Ishikawa (cell line): Measurements from ENCODE around the gene ZNF280C.

Experiments used
- CEBPB ChIP-seq: IDR thresholded peaks from 2 replicates; pipeline ENCODE4 v1.6.1; 2012
- EP300 ChIP-seq: IDR thresholded peaks from 2 replicates; pipeline ENCODE4 v1.6.1; 2012; ENCODE audit warnings: borderline replicate concordance
- FOXM1 ChIP-seq: IDR thresholded peaks from 2 replicates; pipeline ENCODE4 v1.6.1; 2012; ENCODE audit warnings: low read depth, borderline replicate concordance
- RAD21 ChIP-seq: IDR thresholded peaks from 2 replicates; pipeline ENCODE4 v1.6.1; 2012; ENCODE audit warnings: low read depth
- TEAD4 ChIP-seq: IDR thresholded peaks from 2 replicates; pipeline ENCODE4 v1.6.1; 2012
- ZBTB7A ChIP-seq: IDR thresholded peaks from 2 replicates; pipeline ENCODE4 v1.6.1; 2012; ENCODE audit warnings: low read depth
- TF ChIP-seq, protein P1 (sequence below): IDR thresholded peaks from 2 replicates; pipeline ENCODE4 v1.6.1; 2012
- TF ChIP-seq, protein P2 (sequence below): IDR thresholded peaks from 2 replicates; pipeline ENCODE4 v1.6.1; 2012; ENCODE audit warnings: low read depth, mild to moderate bottlenecking

DNA sequence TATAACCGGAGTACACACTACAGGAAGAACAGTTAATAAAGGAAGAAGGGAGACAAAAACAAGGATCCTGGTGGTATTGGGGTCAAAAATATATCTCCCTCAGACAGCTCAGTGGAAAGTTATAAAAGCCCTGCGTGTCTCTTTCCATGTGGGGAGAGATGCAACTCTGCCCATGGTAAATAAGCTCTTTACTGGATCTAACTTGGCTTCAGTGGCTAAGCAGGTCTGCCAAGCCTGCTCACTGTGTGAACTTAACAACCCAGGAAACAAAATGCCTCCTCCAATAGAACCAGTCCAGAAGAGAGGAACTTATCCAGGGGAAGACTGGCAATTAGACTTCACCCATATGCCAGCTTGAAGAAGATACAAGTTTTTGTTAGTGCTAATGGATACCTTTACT, 17.0 kb upstream of the ZNF280C start:
- TF ChIP-seq CEBPB (no peak), ZBTB7A (no peak), RAD21 (no peak), FOXM1 (no peak), TEAD4 (no peak), EP300 (no peak)
- TF ChIP-seq, protein P1, sequence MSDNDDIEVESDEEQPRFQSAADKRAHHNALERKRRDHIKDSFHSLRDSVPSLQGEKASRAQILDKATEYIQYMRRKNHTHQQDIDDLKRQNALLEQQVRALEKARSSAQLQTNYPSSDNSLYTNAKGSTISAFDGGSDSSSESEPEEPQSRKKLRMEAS, result no peak
- TF ChIP-seq, protein P2, sequence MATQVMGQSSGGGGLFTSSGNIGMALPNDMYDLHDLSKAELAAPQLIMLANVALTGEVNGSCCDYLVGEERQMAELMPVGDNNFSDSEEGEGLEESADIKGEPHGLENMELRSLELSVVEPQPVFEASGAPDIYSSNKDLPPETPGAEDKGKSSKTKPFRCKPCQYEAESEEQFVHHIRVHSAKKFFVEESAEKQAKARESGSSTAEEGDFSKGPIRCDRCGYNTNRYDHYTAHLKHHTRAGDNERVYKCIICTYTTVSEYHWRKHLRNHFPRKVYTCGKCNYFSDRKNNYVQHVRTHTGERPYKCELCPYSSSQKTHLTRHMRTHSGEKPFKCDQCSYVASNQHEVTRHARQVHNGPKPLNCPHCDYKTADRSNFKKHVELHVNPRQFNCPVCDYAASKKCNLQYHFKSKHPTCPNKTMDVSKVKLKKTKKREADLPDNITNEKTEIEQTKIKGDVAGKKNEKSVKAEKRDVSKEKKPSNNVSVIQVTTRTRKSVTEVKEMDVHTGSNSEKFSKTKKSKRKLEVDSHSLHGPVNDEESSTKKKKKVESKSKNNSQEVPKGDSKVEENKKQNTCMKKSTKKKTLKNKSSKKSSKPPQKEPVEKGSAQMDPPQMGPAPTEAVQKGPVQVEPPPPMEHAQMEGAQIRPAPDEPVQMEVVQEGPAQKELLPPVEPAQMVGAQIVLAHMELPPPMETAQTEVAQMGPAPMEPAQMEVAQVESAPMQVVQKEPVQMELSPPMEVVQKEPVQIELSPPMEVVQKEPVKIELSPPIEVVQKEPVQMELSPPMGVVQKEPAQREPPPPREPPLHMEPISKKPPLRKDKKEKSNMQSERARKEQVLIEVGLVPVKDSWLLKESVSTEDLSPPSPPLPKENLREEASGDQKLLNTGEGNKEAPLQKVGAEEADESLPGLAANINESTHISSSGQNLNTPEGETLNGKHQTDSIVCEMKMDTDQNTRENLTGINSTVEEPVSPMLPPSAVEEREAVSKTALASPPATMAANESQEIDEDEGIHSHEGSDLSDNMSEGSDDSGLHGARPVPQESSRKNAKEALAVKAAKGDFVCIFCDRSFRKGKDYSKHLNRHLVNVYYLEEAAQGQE, result no peak
